ENCODE results near the gene ATP6V0B.

Gene ATP6V0B

DNA sequence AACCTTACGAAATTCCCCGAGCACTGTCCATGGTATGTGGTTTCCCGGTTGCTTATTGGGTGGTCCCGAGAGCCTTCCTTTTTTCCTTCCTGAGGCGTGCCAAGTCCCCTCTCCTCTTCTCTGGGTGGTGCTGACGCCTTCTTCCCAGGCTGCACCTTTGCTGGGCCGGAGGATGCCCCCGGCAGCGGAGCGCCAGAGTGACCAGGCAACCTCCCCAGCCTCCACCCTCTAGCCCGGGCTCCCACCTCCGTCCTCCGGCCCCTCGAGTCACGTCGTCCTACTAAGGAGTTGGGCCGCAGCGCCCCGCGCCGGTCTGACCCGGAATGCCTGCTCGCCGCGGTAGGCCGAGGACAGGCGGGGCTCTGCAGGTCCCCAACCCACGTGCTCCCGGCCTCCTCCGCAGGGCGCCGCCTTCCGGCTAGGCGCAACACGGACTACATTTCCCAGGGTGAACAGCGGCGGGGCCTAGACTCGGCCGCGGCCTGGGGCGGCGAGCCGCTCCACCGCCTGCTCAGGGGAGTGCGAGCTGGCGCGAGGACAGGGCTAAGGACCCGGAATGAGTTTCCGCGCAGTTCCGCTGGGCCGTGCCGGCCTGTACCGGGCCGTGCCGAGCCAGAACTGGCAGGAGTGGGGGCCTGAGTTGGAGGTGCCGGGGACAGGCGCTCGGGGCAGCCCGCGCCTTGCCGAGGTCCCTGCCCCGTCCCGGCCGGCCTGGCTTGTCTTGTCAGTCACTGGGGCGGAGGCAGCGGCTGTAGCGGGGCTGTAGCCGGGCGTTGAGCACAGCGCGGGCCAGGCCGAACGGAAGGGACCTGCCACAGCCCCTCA is 28.3 kb upstream of the ATP6V0B start, which contains the start of gene IPO13:
Gene IPO13, plus strand, starts transcription at position 715 of the 825 bp plus-strand sequence. CDS start 651 bp downstream, outside the sequence.
- DNase-seq, result peak; percentile 97

DNA sequence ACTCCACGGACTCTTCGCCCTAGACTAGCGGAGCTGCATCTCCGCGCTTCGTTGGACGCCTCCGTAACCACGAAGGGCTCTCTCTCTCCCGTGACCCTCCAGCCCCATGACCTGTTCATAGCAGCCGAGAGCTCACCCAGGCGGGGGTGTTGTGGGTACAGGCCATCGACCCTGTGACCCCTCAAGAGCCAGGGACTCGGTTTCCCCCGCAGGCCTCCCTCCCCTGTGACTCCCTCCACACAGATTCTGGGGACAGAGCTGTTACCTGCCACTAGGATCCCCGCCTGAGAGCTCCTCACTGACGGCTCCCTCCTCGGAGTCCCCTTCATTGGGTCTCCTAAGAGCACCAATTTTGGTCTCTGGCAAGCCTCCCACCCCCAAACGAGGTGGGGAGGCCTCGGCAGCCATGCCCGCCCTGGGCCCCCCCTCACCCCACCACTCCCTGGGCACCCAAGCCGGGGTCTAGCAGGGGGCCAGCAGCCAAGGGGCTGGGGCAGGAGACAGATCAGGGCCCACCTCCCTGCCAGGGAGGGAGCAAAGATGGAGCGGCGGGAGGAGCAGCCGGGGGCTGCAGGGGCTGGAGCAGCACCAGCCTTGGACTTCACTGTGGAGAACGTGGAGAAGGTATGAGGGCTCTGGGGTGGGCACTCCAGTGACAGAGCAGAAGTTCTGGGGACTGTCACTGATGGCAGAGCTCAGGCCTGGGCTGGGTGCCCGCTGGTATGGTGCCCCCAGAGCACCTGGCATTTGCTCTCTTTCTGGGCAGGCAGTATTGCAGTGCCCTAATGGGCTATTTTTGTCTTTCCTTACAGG is 27.5 kb upstream of the ATP6V0B start:
- no peak for DNase-seq

DNA sequence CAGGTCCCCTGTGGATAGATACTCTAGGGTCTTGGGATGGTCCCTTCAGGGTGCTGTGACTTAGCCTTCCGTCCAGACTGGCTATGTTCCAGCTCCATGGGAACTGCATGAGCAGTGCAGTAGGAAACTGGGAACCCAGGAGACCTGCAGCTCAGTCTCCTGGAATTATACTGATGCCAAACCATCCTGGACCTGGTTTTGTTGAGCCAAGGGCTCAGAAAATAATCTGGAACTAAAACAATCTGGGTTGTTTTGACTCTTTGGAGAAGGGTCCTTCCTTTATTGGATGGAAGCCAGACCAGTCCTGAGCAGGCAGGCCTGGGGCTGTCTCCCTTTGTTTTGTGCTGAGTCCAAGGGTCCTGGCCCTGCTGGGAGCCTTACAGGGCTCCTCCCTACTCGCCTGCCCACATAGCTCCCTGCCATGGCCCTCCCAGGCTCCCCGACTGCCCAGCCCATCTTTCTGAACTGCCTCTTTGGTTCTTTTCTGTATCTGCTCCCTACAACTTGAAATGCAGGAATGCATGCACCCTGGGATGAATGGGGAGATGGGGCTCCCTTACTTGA is 26.8 kb upstream of the ATP6V0B start:
- no peak for DNase-seq

DNA sequence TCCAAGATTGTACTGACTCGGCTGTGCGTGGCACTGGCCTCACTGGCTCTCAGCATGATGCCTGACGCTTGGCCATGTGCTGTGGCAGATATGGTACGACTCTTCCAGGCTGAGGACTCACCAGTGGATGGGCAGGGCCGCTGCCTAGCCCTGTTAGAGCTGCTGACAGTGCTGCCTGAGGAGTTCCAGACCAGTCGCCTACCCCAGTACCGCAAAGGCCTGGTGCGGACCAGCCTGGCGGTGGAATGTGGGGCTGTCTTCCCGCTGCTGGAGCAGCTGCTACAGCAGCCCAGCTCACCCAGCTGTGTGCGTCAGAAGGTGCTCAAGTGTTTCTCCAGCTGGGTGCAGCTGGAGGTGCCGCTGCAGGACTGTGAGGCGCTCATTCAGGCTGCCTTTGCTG is 25.1 kb upstream of the ATP6V0B start:
- no peak for DNase-seq

DNA sequence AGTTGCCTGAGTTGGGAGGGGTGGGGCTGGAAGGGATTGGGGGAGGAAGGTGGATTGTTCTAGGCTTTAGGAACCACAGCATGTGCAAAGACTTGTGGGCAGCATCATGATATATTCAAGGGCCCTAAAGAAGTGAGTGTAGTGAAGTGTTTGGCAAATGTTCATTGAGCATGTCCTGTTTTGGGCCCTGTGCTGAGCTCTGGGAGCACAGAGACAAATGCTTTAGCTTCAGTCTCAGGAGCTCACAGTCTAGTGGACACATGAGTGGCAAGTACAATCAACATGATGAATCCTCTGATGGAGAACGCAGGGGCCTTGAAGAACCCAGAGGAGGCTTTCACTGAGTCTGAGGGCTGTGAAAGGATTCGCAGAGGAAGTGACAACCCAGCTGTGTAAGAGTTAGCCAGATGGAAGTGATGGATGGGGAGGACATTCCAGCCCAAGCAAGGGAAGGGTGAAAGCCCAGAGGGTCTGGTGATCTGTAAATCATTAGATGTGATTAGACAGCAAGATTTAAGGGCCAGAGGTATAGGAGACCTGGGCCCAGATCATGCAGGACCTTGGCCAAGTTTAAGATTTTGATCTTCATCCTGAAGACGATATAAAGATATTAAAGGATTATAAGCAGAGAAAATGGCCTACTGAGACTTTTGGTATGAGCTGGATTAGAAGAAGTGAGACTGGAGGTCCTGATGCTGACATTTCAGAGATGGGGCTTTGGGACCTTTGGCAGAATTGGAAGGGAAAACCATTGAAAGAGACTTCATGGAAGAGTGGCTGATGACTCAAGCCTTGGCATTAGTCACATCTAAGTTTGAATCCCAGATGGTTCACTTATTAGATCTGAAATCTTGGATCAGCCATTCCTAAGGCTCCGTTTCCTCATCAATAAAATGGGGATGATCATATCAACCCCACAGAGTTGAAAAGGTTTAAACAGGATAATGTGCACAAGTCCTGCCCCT is 23.5 kb upstream of the ATP6V0B start:
- DNase-seq, result no peak

DNA sequence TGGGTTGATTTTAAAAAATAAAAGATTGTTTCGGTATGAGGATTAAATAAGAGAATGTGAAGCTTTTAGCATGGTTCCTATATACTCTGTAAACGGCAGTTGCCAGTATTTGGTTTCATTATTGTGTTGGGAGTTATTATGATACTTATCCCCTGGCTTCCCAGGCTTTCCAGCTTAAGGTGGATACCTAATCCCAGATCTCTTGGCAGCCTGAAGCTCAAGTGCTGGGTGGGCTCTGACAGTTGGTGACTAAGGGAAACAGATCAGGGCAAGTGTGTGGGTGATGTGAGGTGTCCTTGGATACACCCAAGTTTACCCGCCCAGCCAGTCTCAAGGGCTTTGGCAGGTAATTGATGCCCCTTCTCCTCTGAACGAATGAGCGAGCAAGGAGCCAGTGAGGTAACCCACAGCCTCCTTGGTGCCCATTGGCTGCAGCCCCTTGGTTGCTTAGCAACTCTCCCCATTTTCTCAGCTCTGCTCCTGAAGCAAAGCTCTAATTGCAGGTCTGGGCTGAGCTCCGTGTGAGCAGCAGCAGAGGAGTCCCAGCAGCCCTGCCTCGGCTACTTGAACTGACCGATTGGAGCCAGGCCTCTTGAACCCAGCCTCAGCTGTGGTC is 21.9 kb upstream of the ATP6V0B start:
- peak; percentile 43 for DNase-seq

DNA sequence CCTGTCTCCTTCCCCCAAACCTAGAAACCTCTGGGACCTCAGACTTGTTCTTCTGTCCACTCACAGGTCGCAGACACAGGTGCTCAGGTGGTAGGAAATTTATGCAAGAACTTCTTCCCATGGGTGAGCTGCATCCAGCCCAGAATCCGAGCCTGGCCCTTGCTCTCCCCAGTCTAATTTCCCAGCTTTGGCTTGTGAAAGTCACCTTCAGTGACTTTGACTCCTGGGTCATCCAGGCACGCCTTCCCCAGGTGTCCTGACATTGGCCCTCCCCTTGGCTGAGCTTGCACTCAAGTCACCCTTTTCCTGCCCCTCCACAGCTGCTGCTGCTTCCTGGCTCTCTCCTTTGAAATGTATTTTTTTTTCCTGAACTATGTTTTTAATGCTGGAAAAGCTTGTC is 21.4 kb upstream of the ATP6V0B start:
- DNase-seq, result no peak

DNA sequence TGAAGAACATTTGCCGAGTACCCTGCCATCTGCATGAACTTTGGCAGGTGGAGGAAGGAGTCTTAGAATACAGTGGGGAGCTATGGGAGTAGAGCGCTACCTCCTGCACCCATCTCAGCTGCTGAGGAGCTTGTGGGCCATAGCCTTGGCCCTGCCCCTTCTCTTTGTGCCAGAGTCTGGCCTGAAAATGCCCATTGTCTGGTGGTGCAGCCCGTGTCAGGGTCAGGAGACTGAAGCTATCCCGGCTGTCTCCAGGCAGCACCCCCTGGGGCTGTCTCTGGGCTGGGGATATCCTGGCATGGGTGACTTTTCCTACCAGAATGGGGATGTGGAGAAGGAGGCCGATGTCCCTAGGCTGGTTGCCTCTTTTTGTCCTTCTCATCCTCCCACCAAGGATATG is 20.7 kb upstream of the ATP6V0B start:
- DNase-seq, result no peak

DNA sequence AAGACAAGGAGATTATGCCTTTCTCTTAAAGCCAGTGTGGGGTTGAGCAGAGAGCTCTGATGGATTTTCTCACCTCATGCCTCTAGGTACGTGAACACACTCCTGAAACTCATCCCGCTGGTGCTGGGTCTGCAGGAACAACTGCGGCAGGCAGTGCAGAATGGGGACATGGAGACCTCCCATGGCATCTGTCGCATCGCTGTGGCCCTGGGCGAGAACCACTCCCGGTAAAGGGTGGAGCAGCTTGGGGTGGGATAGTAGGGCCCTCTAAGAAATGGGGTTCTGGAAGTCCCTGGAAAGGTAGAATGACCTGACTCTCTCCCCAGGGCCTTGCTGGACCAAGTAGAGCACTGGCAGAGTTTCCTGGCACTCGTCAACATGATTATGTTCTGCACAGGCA is 18.5 kb upstream of the ATP6V0B start:
- no peak for DNase-seq

DNA sequence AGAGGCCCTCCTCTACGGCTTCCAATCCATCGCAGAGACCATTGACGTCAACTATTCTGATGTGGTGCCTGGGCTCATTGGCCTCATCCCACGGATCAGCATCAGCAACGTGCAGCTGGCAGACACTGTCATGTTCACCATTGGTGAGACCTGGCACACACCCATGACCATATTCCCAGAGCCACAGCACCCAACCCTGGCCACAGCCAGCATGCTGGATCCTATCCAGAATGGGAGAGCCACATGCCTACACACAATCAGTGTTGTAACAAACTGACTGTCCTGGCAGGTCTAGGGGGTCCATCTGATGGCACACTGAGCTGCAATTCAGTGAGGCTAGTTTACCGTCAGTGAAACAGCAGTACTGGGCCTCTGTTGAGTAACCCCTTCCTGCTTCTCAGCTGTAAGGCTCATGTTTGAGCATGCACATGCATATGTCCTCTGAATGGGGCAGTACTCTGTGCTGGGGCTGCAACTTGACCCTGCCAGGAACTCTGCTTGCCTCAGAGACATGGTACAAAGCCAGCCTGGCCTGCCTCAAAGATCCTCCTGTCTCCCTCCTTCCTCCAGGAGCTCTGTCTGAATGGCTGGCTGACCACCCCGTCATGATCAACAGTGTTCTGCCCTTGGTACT is 17.2 kb upstream of the ATP6V0B start:
- no peak for DNase-seq

DNA sequence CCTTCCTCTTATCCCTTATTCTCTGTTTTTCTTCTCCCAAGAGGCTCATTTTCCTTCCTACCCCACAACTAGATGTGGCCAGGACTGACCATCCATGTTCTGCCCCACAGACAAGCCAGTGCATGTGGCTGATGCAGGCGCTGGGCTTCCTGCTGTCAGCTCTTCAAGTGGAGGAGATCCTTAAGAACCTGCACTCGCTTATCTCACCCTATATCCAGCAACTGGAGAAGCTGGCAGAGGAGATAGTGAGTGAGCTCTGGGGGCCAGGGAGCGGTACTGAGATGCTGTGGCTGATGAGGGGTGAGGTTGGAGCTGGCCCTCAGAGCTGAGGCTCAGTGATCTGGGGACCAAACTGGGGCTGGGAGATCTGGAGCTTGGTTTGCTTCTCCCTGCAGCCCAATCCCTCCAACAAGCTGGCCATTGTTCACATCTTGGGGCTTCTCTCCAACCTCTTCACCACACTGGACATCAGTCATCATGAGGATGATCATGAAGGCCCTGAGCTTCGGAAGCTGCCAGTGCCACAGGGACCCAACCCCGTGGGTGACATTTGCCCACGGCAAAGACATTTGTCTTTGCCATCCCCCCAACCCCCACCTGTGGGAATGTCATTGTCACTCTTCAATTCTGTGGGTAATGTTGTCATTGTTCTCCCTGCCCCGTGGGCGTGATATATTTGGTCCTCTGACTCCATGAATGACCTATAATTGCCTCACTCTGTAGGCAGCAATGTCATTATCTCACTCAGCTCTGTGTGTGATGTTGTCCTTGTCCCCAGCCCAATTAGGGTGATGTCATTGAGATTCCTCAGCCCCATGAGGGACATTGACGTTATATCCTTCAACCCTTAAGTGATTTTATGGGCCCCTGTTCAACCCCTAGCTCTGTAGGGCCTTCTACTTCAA is 16.2 kb upstream of the ATP6V0B start:
- no peak for DNase-seq

DNA sequence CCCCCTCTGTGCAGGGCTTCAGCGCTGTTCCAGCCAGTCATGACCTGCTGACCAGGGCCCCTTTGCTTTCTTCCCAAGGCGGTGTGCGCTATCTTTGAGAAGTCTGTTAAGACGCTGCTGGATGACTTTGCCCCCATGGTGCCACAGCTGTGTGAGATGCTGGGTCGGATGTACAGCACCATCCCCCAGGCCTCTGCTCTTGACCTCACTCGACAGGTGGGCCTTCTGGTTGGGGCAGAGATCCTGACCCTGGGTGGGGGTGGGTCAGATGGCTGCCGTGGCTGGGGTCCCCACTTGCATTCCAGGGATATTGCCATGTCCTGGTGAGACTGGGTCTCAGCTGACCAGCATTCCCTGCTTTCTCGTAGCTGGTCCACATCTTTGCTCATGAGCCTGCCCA is 14.0 kb upstream of the ATP6V0B start:
- no peak for DNase-seq

DNA sequence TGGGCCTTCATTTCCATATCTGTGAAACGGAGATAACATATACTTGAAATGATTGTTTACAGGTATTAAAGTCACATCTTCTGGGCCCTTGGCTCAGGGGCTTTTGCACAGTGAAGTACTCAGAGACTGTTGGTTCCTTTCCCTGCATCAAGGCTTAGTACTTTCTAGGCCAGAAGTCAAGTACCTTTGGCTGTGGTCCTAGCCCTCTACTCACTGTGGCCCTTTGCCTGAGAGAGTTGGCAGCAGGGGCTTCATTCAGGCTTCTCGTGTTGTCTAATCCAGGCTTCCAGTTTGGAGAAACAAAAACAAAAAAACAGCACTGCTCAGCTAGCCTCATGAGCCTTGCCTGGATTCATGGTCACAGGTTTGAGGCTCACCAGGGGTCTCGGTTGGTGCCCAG is 13.1 kb upstream of the ATP6V0B start:
- DNase-seq, result no peak

DNA sequence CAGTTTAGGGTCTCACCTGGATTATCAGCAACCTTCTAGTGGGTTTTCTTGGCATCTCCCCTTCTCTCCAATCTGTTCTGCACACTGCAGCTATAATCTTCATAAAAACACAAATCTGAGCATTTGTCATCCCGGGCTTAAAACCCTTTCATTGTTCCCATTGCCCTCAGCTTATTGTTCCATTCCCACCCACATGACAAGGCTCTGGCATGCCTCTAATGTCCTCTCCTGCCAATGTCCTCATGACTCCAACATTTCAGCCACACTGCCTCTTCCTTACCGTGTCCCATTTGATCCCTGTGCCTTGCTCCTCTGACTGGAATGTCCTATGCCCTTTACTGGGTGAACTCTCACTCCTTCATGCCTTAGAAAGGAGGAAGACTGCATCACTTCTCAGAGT is 12.4 kb upstream of the ATP6V0B start:
- no peak for DNase-seq

DNA sequence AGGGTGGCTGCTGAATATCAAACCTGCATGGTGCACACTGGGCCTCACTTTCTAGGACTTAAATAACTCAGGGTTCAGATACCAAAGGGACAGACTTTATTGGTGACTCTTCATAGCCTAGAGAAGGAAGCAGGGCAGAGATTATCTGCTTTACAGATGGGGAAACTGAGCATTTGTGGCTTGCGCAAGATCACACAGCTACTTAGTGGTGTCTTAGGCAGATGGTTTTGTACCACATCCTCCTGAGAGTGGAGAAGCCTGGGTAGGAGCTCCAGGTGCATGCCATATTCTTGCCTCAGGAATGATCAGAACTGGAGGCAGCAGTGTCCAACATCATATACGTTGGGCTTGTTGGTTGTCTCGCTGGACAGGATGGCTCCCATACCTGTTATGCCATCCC is 11.8 kb upstream of the ATP6V0B start:
- DNase-seq, result no peak

DNA sequence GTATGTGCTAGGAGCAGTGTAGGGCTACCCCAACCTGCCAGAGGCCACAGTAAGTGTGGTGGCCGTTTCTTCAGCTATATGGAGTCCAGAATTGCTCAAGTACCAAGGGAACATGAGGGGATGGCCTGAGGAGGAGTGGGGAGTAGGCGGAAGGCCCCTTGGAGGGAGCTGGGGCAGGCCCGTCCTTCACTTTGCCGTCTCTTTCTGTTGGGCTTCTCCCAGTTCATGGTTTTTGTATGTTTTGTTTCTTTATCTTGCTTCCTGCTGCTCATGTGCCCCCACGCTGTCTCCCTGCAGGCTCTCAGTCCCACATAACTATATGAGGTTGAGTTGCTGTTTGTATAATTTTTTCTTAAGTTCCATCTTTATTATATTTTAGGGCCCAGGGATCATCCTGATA is 10.9 kb upstream of the ATP6V0B start:
- no peak for DNase-seq

DNA sequence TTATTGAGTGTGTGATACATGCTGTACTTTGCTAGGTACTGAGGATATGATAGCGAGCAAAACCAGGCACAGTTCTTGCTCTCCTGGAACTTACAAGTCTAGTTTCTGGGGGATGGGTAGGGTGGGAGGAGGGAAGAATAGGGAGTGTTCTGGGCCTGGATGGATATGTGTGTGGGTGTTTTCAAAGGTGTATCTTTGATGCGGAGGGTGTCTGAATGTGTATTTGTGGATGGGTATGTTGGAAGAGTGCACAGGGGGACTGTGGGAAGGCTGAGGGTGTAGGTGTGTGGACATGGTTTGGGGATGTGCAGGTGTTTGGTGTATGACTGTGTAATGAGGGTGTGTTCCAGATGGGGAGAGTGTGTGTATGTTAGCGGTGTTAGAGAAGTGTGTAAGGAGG is 9.4 kb upstream of the ATP6V0B start:
- no peak for DNase-seq

DNA sequence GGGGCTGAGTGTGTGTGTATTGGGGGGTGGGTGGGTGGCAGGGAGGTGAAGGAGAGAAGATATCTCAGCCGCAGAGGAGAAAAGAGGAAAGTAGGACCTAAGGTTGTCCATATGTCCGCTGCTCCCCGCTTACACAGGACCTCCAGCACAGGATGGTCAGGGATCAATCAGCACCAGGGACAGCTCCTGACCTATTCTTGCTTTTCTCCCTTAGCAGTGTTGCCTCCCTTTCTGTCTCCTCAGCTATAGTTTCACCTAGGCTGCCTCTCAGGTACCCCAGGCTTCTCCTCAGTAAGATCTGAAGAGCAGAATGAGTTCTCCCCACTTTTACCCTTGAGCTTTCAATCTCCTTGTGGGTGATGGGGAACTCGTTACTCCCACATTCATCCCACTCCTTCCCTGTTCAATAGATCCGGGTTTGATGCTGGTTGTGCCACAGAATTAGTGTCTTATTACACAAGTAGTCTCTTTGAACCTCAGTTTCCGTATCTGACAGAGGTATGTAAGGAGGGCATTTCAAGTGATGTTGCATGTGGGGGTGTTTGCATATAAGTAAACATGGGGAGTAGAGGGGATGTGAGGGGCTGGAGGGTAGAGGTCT is 6.3 kb upstream of the ATP6V0B start:
- no peak for DNase-seq

DNA sequence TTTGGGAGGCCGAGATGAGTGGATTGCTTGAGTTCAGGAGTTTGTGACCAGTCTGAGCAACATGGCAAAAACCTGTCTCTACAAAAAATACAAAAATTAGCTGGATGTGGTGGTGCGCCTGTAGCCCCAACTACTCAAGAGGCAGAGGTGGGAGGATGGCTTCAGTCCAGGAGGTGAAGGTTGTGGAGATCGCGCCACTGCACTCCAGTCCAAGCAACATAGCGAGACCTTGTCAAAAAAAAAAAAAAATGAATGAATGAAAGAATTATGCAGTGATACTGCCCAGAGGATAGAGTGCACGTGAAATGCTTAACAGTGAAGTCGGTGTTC is 5.4 kb upstream of the ATP6V0B start:
- no peak for DNase-seq

DNA sequence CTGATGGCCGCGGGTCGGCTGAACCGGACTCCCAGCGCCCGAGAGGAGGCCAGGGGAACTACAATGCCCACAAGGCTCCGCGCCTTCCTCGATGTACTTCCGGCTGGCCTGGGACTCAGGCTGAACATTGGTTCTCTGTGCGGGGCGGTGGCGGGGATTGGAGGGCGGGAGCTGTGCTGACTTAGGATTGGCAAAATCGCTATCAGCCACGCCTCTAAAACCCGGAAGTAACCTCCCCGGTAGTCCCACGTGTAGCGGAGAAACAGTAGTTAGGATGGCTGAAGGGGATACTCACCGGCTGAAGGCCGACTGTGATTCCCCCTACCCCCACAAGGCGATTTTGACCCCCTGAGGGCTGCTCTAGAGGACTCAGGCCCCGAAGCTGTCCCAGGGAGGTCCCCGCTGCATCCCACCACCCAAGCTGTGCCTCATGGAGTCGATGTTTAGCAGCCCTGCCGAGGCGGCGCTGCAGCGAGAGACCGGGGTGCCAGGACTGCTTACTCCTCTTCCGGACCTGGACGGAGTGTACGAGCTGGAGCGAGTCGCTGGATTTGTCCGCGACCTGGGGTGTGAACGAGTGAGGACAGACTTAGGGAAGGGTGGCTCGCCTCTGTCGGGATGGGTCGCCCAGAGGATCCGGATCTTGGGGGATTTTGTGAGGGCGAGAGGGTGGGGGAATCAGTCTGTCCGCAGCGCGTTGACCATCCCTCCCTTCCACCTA is 4.9 kb upstream of the ATP6V0B start, which contains the start of gene DPH2:
Gene DPH2, plus strand, starts transcription at position 265 of the 721 bp plus-strand sequence. Its CDS starts 166 bp downstream, at position 431.
- DNase-seq, result peak; percentile 99
